AG08396 (cell line): ENCODE data around the gene TMEM214.

Source experiments
- DNase-seq: peaks from one replicate; pipeline ENCODE4 v3.0.0; 2012; ENCODE audit warnings: low spot score, mixed read lengths

TMEM214 gene

GRCh38 chr2:27010139-27010538 is 22.6 kb upstream of the TMEM214 start:
- DNase-seq: no peak

GRCh38 chr2:27013738-27014137 is 19.0 kb upstream of the TMEM214 start:
- DNase-seq: no peak

GRCh38 chr2:27014771-27015433 is 17.9 kb upstream of the TMEM214 start:
- no peak for DNase-seq

GRCh38 chr2:27016801-27017325 is 15.9 kb upstream of the TMEM214 start:
- peak; percentile 74 for DNase-seq

GRCh38 chr2:27018142-27018541 is 14.6 kb upstream of the TMEM214 start:
- no peak for DNase-seq

- DNase-seq: no peak
These were observed 13.3 kb upstream of the TMEM214 start for GRCh38 chr2:27019459-27019858.

- DNase-seq: no peak
These were observed 12.6 kb upstream of the TMEM214 start for GRCh38 chr2:27019931-27020855.

GRCh38 chr2:27021253-27022049 is 11.3 kb upstream of the TMEM214 start:
- DNase-seq: peak; percentile 41

GRCh38 chr2:27023740-27024139 is 9.0 kb upstream of the TMEM214 start:
- no peak for DNase-seq

- no peak for DNase-seq
These were observed 8.6 kb upstream of the TMEM214 start for GRCh38 chr2:27024188-27024587.

GRCh38 chr2:27024812-27025211 is 8.0 kb upstream of the TMEM214 start:
- no peak for DNase-seq

- no peak for DNase-seq
These were observed 7.4 kb upstream of the TMEM214 start for GRCh38 chr2:27025281-27025800.

- no peak for DNase-seq
These were observed 6.6 kb upstream of the TMEM214 start for GRCh38 chr2:27025861-27026851.

GRCh38 chr2:27027211-27027651 is 5.5 kb upstream of the TMEM214 start:
- DNase-seq: no peak

GRCh38 chr2:27029051-27029450 is 3.7 kb upstream of the TMEM214 start:
- DNase-seq: no peak

- no peak for DNase-seq
These were observed 588 bp downstream of the TMEM214 start for GRCh38 chr2:27033253-27033852.

- no peak for DNase-seq
These were observed 5.2 kb downstream of the TMEM214 start for GRCh38 chr2:27038012-27038411.

GRCh38 chr2:27038631-27039339 is 6.0 kb downstream of the TMEM214 start:
- no peak for DNase-seq

GRCh38 chr2:27039426-27039825 is 6.7 kb downstream of the TMEM214 start:
- no peak for DNase-seq

- no peak for DNase-seq
These were observed 7.1 kb downstream of the TMEM214 start for GRCh38 chr2:27039871-27040270.
